ENCODE results near the gene MLLT10.
"Not testable (repeated sequence)": the region's sequence is repeated elsewhere in the genome, so short reads cannot be mapped to it uniquely, and the experiment has no call there.

The MLLT10 gene

DNA sequence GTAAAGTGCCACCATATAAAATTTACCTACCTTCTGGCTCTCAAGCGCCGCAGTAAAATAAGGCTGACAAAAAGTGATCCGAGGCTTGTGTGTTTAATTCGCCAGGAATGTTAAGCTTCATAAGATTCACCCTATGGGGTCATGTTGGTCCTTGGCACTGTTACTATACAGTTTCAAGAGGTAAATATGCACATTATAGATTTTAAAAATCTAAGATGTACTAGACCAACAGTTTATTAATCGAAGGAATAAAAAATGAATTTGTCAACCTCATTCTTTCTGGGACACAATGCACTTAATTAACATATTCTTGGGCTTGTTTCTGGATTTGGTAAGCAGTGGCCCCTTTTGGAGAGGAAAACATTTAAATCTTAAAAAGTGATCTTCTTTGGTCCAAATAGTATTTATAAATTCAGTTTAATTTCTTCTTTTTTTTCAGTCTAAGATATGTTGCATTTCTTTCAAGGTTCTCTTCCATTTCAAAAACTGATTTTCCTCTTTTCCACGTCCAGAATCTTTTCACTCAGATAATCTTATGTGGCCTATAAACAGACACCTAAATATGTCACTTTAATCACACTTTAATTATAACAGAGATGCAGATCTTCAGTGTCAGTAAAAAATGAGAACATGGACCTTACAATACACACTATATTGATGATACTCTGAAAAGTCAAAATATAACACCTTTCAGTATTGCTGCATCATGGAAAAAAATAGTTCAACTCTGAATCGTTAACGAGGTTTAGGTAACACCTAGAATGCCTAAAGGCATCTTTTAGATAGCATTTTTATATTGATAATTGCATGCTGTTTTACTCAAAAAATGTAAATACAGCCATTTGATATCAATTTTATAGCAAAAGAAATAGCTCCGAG is 4.8 kb upstream of the MLLT10 start:
- no peak for ATAC-seq

GRCh38 chr10:21530168-21530567 is 3.9 kb upstream of the MLLT10 start:
- no peak for ATAC-seq

DNA sequence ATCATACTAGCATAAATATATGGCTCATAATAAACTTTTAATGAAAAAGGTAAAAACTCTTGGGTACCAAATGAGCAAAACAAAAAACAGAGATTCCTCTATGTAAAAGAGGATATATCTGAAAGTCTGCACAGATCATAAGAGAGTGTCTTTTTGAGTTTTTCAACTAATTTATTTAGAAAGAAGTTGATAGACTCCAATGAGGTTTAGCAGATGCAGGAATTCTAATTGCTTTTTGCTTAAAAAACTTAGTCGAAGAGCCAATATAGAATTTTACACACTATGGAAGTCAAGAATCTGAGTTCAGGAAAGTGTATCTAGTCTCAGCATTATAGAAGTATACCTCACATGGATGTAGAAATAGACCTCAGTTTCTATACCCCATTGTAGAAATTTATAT is 3.4 kb upstream of the MLLT10 start:
- no peak for ATAC-seq

GRCh38 chr10:21531164-21531563 is 2.9 kb upstream of the MLLT10 start:
- no peak for ATAC-seq

DNA sequence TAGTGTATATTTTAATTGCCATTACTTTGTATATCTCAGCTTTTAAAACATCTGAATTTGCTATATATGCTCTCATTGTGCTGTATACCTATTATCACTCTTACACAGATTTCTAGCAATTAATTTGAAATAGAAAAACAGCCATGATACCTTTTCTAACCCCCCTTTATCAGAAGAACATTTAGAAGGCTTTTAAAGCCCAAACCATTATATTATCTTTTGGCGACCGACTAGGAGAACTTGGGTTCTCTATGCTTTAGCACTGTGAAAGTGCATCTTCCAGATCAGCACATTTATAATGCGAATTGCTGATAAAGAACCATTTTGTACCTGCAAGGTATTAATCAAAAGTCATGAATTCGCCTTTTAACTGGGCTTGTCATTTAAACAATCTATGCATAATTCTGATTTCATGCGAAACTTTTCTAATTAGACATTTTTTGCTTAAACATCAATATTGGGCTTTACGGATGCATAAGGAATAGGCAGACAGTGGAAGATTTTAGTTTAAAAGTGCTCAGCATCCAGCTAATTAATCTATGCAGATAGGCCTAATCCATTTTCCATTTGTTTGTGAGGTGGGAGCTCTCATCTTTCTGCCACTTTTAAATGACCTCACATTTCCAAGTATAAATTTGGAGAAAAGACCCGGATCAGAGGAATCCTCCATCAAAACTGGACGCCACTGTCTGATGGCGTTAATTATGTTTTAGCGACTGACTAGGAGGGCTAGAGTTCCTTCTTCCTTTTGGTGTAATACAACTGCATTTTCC is 1.2 kb upstream of the MLLT10 start:
- no peak for ATAC-seq

DNA sequence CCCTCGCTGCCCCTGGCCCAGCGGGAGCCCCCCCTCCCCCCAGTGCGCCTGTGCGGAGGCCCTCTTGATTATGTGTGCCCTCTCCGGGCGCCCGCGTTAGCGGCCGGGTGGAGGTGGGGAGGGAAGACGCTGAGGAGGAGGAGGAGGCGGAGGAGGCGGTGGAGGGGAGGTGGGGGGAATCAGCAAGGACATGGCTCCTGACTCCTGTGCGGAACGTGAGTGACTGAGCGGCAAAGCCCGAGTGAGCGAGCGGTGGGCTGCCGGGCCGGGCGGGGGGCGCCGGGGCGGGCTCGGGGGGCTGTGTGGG is 201 bp downstream of the MLLT10 start:
- ATAC-seq: no peak

GRCh38 chr10:21534604-21535493 is 817 bp downstream of the MLLT10 start:
- ATAC-seq: peak; percentile 30 to 31

- ATAC-seq: no peak
Observed at GRCh38 chr10:21535494-21535965, 1.5 kb downstream of the MLLT10 start.

DNA sequence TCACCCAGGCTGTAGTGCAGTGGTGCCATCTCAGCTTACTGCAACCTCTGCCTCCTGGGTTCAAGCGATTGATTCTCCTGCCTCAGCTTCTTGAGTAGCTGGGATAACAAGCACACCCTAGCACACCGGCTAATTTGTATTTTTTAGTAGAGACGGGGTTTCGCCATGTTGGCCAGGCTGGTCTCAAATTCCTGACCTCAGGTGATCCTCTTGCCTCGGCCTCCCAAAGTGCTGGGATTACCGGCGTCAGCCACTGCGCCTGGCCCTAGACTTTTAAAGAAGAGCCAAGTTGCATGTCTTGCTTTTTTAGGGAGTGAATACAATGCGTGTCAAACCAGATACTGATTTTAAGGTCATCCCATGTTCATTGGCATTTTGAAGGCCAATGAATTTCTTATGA is 1.9 kb downstream of the MLLT10 start:
- ATAC-seq: not testable (repeated sequence)

GRCh38 chr10:21536874-21537273 is 2.8 kb downstream of the MLLT10 start:
- ATAC-seq: no peak

DNA sequence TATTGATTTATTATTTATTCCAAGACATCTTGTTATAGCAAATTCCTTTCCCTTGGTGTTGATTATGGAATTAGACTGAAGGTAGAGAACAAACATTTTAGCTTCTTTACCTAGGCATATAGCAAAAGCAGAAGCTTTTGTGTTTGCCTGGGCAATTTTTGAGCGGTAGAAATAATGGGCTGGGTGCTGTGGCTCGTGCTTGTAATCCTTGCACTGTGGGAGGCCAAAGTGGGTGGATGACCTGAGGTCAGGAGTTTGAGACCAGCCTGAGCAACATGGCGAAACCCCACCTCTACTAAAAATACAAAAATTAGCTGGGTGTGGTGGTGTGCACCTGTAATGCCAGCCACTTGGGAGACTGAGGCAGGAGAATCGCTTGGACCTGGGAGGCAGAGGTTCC is 6.7 kb downstream of the MLLT10 start:
- ATAC-seq: not testable (repeated sequence)

DNA sequence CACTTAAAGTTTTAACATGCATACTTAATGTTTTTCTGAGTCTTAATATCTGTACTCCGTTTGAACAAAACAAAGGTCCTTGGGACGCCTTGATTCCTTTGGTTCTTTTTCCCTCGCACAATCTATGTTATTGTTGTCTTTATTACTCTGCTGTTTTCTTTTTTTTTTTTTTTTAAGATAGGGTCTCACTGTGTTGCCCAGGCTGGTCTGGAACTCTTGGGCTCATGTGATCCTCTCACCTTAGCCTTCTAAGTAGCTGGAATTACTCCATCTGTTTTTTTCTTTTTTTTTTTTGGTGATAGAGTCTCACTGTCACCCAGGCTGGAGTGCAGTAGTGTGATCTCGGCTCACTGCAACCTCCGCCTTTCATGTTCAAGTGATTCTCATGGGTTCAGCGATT is 13.2 kb downstream of the MLLT10 start:
- ATAC-seq: no peak

- ATAC-seq: no peak
Observed at GRCh38 chr10:21552638-21553037, 18.6 kb downstream of the MLLT10 start.

DNA sequence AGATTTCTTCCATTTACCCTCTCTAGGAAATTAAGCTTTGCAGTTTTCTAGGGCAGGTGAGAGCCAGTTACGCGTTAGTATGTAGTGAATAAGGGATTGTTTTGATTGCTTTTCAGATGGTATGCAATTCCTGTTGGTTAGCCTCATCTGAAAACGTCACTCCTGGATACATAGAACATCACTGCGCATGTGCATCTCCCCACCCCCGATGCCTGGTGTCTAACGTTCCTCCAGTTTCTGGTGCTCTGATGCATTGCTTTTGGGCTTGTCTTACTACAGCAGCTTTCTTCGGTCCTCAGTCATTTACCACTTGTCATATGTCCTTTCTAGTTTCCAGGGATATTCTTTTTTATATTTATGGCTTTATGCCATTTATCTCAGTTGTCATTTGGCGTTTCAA is 22.5 kb downstream of the MLLT10 start:
- no peak for ATAC-seq

GRCh38 chr10:21558984-21559383 is 25.0 kb downstream of the MLLT10 start:
- not testable (repeated sequence) for ATAC-seq

DNA sequence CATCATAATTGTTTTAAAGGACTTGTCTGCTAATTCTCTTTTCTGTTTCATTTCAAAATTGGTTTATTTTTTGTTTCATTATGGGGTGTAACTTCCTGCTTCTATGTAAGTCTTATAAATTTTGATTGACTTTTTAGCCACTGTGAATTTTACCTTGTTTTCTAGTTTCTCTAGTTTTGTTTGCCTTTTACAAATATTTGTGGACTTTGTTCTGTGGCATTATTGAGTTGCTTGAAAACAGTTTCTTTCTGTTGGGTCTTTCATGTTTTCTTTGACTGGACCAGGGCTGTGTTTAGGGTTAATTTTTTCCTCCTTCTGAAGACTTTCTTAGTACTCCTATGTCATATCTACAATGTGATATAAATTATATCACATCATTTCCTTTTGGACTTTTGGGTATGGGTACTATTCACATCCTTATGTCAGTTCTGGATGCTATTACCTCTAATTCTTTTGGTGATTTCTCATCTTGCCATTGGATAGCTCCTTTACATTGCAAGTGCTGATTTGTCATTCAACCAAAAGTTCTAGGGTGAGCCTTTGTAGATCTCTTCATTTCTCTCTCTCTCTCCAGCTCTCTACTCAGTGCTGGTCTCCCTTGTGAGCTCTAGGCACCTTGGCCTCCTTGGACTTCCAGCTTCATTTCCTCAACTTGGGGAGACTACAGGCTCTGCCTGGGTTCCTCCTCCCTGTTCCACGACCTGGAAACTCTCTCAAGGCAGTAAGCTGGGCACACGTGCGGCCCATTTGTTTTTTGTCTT is 36.9 kb downstream of the MLLT10 start:
- no peak for ATAC-seq

- ATAC-seq: no peak
Observed at GRCh38 chr10:21572578-21572977, 38.5 kb downstream of the MLLT10 start.

GRCh38 chr10:21574514-21574913 is 40.5 kb downstream of the MLLT10 start:
- ATAC-seq: not testable (repeated sequence)

GRCh38 chr10:21579291-21579690 is 45.3 kb downstream of the MLLT10 start:
- ATAC-seq: no peak

DNA sequence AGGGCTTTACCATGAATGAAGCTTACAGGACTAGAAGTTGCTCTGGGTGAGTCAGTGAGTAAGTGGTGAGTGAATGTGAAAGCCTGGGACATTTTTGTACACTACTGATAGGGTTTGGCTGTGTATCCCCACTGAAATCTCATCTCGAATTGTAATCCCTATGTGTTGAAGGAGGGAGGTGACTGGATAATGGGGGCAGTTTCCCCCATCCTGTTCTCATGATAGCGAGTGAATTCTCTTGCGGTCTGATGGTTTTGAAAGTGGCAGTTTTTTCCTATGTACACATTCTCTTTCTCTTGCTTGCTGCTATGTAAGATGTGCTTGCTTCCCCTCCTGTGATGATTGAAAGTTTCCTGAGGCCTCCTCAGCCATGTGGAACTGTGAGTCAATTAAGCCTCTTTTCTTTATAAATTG is 47.4 kb downstream of the MLLT10 start:
- ATAC-seq: peak; percentile 83 to 86

GRCh38 chr10:21584834-21585530 is 51.0 kb downstream of the MLLT10 start:
- no peak for ATAC-seq

- ATAC-seq: peak in 1 of 2 donors; percentile 27
Observed at GRCh38 chr10:21587391-21587790, 53.4 kb downstream of the MLLT10 start.
